Caco-2 (cell line): Measurements from ENCODE around the gene ATAD2B. TPM values are rescaled to one million over a fixed set of nuclear protein-coding genes. Genes with fewer than 3 reads are reported as not detected.

Experiments
- BruUV-seq: library from RNA; stranded (reverse); fragments of 400-500 nt; replicated peaks from 2 replicates; lab custom pipeline; 2021; lab: Mats Ljungman, UMichigan
- CTCF ChIA-PET: fragments of 300-600 bp; sonication (Branson Sonifier 250); formaldehyde crosslinking; loops from one replicate; lab custom pipeline; 2022; ENCODE audit warnings: antibody characterized with exemption; lab: Charles Lee
- POLR2A ChIA-PET: fragments of 300-600 bp; sonication (Branson Sonifier 250); formaldehyde crosslinking; loops from one replicate; lab custom pipeline; 2022; ENCODE audit warnings: antibody characterized with exemption; lab: Charles Lee
- DNase-seq, 2 experiments: peaks; one replicate each; pipeline versions ENCODE4 v3.0.0 to v3.0.0-alpha.2; 2020 to 2022
- H3K27me3 ChIP-seq: replicated peaks from 2 replicates; pipeline ENCODE4 v1.6.0; 2011; ENCODE audit warnings: low read length; ENCODE audit not compliant: control insufficient read depth, insufficient read depth
- H3K36me3 ChIP-seq: 2 replicates; pipeline ENCODE4 v1.5.1; 2011; ENCODE audit warnings: low read length; ENCODE audit not compliant: control insufficient read depth, insufficient read depth
- H3K4me1 ChIP-seq: fragments of 250-450 bp; sonication (Bioruptor Pico); 2 replicates; pipeline ENCODE4 v1.5.1; 2020; ENCODE audit warnings: mild to moderate bottlenecking
- H3K4me3 ChIP-seq: 2 replicates; pipeline ENCODE4 v1.5.1; 2011; ENCODE audit warnings: low read depth, mild to moderate bottlenecking, control low read depth, low read length
- H3K9me3 ChIP-seq: fragments of 250-450 bp; sonication (Bioruptor Pico); 2 replicates; pipeline ENCODE4 v1.5.1; 2020; ENCODE audit warnings: mild to moderate bottlenecking, moderate library complexity
- H3K27ac Mint-ChIP-seq: one replicate; pipeline ENCODE4 v1.8.0; 2022; ENCODE audit warnings: mixed read lengths; ENCODE audit not compliant: unreplicated experiment
- H3K27me3 Mint-ChIP-seq: one replicate; pipeline ENCODE4 v1.8.0; 2022; ENCODE audit warnings: mixed read lengths; ENCODE audit not compliant: insufficient read depth, unreplicated experiment
- H3K36me3 Mint-ChIP-seq: one replicate; pipeline ENCODE4 v1.8.0; 2022; ENCODE audit warnings: mild to moderate bottlenecking, mixed read lengths; ENCODE audit not compliant: insufficient read depth, unreplicated experiment
- H3K4me1 Mint-ChIP-seq: one replicate; pipeline ENCODE4 v1.8.0; 2022; ENCODE audit warnings: low read depth, mixed read lengths; ENCODE audit not compliant: unreplicated experiment
- H3K4me3 Mint-ChIP-seq: one replicate; pipeline ENCODE4 v1.8.0; 2022; ENCODE audit warnings: mild to moderate bottlenecking, moderate library complexity, mixed read lengths; ENCODE audit not compliant: unreplicated experiment
- H3K9me3 Mint-ChIP-seq: one replicate; pipeline ENCODE4 v1.8.0; 2022; ENCODE audit warnings: mixed read lengths; ENCODE audit not compliant: unreplicated experiment
- CTCF ChIP-seq, 2 experiments: fragments of 200-600 bp in 1 of 2; IDR thresholded peaks; 1 replicate in 1 of 2; 2 replicates in 1 of 2; pipeline versions ENCODE4 v1.5.1 to v1.8.0; 2011 to 2022; ENCODE audit warnings: antibody characterized with exemption in 1 of 2, control low read depth in 1 of 2, inconsistent platforms in 1 of 2, low read depth in 1 of 2, low read length in 1 of 2, mild to moderate bottlenecking in 1 of 2, moderate library complexity in 1 of 2; ENCODE audit not compliant: insufficient read depth in 1 of 2, severe bottlenecking in 1 of 2, unreplicated experiment in 1 of 2
- intact Hi-C: fragments of 100-400 bp; cut with micrococcal nuclease; formaldehyde crosslinking; loops from one replicate; pipeline ENCODE4 v1.10.0; 2022; ENCODE audit not compliant: unreplicated experiment
- total RNA-seq: library from RNA; stranded (reverse); gene quantifications from 2 replicates; pipeline ENCODE4 v1.2.3, GENCODE V29; 2022

Gene ATAD2B
- total RNA-seq, 1 experiment from 2014 or later: 32.1 TPM

- Histone ChIP-seq H3K36me3 (no peaks in the 10 kb centered on the region), H3K4me1 (no peaks in the 10 kb centered on the region), H3K27me3 (no peaks in the 10 kb centered on the region), H3K9me3 (0 out of 2 replicates have a peak, but pooled peaks cover 3% of the 10 kb centered on the region), H3K4me3 (no peak overlapping the region)
- no peaks in the 10 kb centered on the region for H3K27me3 Mint-ChIP-seq
- no peak for DNase-seq
- no peak for TF ChIP-seq CTCF (IDR thresholded peaks at IDR 0.05; ENCODE audit: insufficient read depth in 1 of 2, low read depth in 1 of 2, low read length in 1 of 2, severe bottlenecking in 1 of 2, unreplicated experiment in 1 of 2)
- no peak overlapping the region for H3K27ac Mint-ChIP-seq
- no peak overlapping the region for H3K4me3 Mint-ChIP-seq
- no peaks in the 10 kb centered on the region for H3K4me1 Mint-ChIP-seq
- H3K9me3 Mint-ChIP-seq: peaks cover 9% of the 10 kb centered on the region
- ChIA-PET POLR2A (no interaction called here), CTCF (interaction anchor here (0.7 kb wide), 1 partner anchor 133 kb away, joined by 4 read pairs; no protein-coding TSS in a partner anchor)
- H3K36me3 Mint-ChIP-seq: peaks cover 24% of the 10 kb centered on the region
- no TSS peak for BruUV-seq
- intact Hi-C loops: no loop called here
These were observed 157.6 kb downstream of the ATAD2B start for GRCh38 chr2:23769364-23769763.

DNA sequence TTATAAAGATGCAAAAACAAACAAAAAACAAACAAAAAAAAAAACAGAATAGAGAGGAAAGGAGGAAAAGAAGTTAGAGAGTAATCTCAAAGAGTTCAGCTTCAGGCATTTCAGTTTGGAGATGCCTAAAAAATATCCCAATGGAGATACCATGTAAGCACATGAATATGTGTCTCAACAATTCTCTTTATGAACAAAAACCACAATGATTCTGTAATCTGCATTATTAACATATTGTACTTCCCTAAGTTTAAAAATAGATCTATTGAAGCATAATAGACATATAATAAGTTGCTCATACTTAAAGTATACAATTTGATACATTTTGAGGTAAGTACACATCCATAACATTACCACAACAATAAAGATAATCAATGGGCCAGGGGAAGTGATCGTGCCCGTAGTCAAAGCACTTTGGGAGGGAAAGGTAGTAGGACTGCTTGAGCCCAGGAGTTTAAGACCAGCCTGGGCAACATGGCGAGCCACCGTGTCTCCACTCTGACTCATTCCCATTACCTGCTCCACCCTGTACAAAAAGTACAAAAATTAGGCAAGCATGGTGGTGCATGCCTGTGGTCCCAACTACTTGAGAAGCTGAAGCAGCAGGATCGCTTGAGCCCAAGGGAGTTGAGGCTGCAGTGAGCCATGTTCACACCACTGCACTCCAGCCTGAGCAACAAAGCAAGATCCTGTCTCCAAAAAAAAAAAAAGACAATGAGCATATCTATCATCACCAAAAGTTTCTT, 158.9 kb downstream of the ATAD2B start:
- BruUV-seq: no TSS peak
- H3K27ac Mint-ChIP-seq: no peak overlapping the region
- Histone ChIP-seq H3K4me3 (no peak overlapping the region), H3K36me3 (no peaks in the 10 kb centered on the region), H3K9me3 (0 out of 2 replicates have a peak, but pooled peaks cover 3% of the 10 kb centered on the region), H3K4me1 (no peaks in the 10 kb centered on the region), H3K27me3 (no peaks in the 10 kb centered on the region)
- no peaks in the 10 kb centered on the region for H3K4me1 Mint-ChIP-seq
- no peak for DNase-seq
- intact Hi-C loops: no loop called here
- POLR2A ChIA-PET: no interaction called here
- H3K27me3 Mint-ChIP-seq: no peaks in the 10 kb centered on the region
- H3K4me3 Mint-ChIP-seq: no peak overlapping the region
- CTCF ChIA-PET: no interaction called here
- no peak for TF ChIP-seq CTCF (IDR thresholded peaks at IDR 0.05; ENCODE audit: insufficient read depth in 1 of 2, low read depth in 1 of 2, low read length in 1 of 2, severe bottlenecking in 1 of 2, unreplicated experiment in 1 of 2)
- peaks cover 9% of the 10 kb centered on the region for H3K9me3 Mint-ChIP-seq
- peaks cover 19% of the 10 kb centered on the region for H3K36me3 Mint-ChIP-seq

GRCh38 chr2:23762141-23762540, 164.8 kb downstream of the ATAD2B start:
- TF ChIP-seq CTCF (IDR thresholded peaks at IDR 0.05; ENCODE audit: insufficient read depth in 1 of 2, low read depth in 1 of 2, low read length in 1 of 2, severe bottlenecking in 1 of 2, unreplicated experiment in 1 of 2): no peak
- no TSS peak for BruUV-seq
- peaks cover 9% of the 10 kb centered on the region for H3K4me1 Mint-ChIP-seq
- Histone ChIP-seq H3K36me3 (no peaks in the 10 kb centered on the region), H3K4me1 (peaks cover 9% of the 10 kb centered on the region), H3K9me3 (no peaks in the 10 kb centered on the region), H3K4me3 (no peak overlapping the region), H3K27me3 (no peaks in the 10 kb centered on the region)
- H3K27ac Mint-ChIP-seq: no peak overlapping the region
- POLR2A ChIA-PET: no interaction called here
- H3K9me3 Mint-ChIP-seq: no peaks in the 10 kb centered on the region
- peaks cover 8% of the 10 kb centered on the region for H3K36me3 Mint-ChIP-seq
- intact Hi-C loops: loop anchor here (5.0 kb wide), 1 partner anchor 125 kb away; no protein-coding TSS in a partner anchor
- DNase-seq: no peak
- H3K4me3 Mint-ChIP-seq: no peak overlapping the region
- H3K27me3 Mint-ChIP-seq: no peaks in the 10 kb centered on the region
- CTCF ChIA-PET: no interaction called here
